IMR-90 (cell line): ENCODE results near the gene ASXL2. TPM values are rescaled to one million over a fixed set of nuclear protein-coding genes. Genes with fewer than 3 reads are reported as not detected.

Source experiments
- ATAC-seq: fragments of 200-7000 bp; cut with Tn5 transposase; 2 replicates; pipeline ENCODE4 v1.9.1; 2020; ENCODE audit warnings: low read depth, mild to moderate bottlenecking, moderate library complexity
- BruUV-seq: library from RNA; stranded (reverse); fragments of 400-500 nt; replicated peaks from 2 replicates; lab custom pipeline; 2021; lab: Mats Ljungman, UMichigan
- CTCF ChIA-PET: fragments of 300-600 bp; formaldehyde crosslinking; extraction: SDS; loops from one replicate; lab custom pipeline; 2021; ENCODE audit warnings: antibody characterized with exemption; lab: Yijun Ruan, JAX
- POLR2A ChIA-PET: fragments of 300-600 bp; sonication (Branson Sonifier 250); formaldehyde crosslinking; loops from one replicate; lab custom pipeline; 2022; ENCODE audit warnings: antibody characterized with exemption; ENCODE audit not compliant: unreplicated experiment; lab: Charles Lee
- DNase-seq: peaks from one replicate; pipeline ENCODE4 v3.0.0; 2013
- H2AFZ ChIP-seq: replicated peaks from 2 replicates; pipeline ENCODE3; 2013; ENCODE audit warnings: low read length, mild to moderate bottlenecking; ENCODE audit not compliant: poor library complexity
- H2AK5ac ChIP-seq: 2 replicates; pipeline ENCODE4 v1.6.1; 2013; ENCODE audit warnings: low read depth, low read length, inconsistent platforms
- H2AK9ac ChIP-seq: replicated peaks from 2 replicates; pipeline ENCODE3; 2013; ENCODE audit warnings: mild to moderate bottlenecking, low read depth, low read length, moderate library complexity; ENCODE audit not compliant: poor library complexity
- H2BK120ac ChIP-seq: 2 replicates; pipeline ENCODE4 v1.6.1; 2013; ENCODE audit warnings: low read depth, low read length, inconsistent platforms
- H2BK15ac ChIP-seq: 3 replicates; pipeline ENCODE4 v1.6.1; 2013; ENCODE audit warnings: low read depth, low read length, inconsistent platforms
- H2BK20ac ChIP-seq: 2 replicates; pipeline ENCODE4 v1.6.1; 2013; ENCODE audit warnings: low read depth, mild to moderate bottlenecking, inconsistent platforms, low read length, moderate library complexity
- H2BK5ac ChIP-seq: 2 replicates; pipeline ENCODE4 v1.6.1; 2013; ENCODE audit warnings: mild to moderate bottlenecking, low read depth, low read length, inconsistent platforms; ENCODE audit not compliant: poor library complexity, severe bottlenecking
- H3K14ac ChIP-seq: replicated peaks from 2 replicates; pipeline ENCODE4 v1.6.1; 2013; ENCODE audit warnings: low read depth, low read length, inconsistent platforms
- H3K18ac ChIP-seq: 2 replicates; pipeline ENCODE4 v1.6.1; 2013; ENCODE audit warnings: low read depth, low read length, control low read depth
- H3K23ac ChIP-seq: 2 replicates; pipeline ENCODE4 v1.6.1; 2013; ENCODE audit warnings: low read depth, low read length, inconsistent platforms
- H3K27ac ChIP-seq: 2 replicates; pipeline ENCODE4 v1.5.1; 2013; ENCODE audit warnings: mild to moderate bottlenecking, control low read depth, low read length; ENCODE audit not compliant: insufficient read depth
- H3K27me3 ChIP-seq: 2 replicates; pipeline ENCODE4 v1.6.1; 2013; ENCODE audit warnings: low read length; ENCODE audit not compliant: control insufficient read depth, insufficient read depth
- H3K36me3 ChIP-seq: 2 replicates; pipeline ENCODE4 v1.6.1; 2013; ENCODE audit warnings: low read length, mixed read lengths; ENCODE audit not compliant: control insufficient read depth, insufficient read depth
- H3K4ac ChIP-seq: 2 replicates; pipeline ENCODE4 v1.6.1; 2013; ENCODE audit warnings: low read depth, low read length, inconsistent platforms
- H3K4me1 ChIP-seq: 2 replicates; pipeline ENCODE4 v1.6.1; 2013; ENCODE audit warnings: low read length, mixed read lengths; ENCODE audit not compliant: control insufficient read depth, insufficient read depth
- H3K4me2 ChIP-seq: 2 replicates; pipeline ENCODE4 v1.6.1; 2013; ENCODE audit warnings: low read depth, mild to moderate bottlenecking, control low read depth, low read length, moderate library complexity
- H3K4me3 ChIP-seq: 2 replicates; pipeline ENCODE4 v1.5.1; 2013; ENCODE audit warnings: low read depth, mild to moderate bottlenecking, control low read depth, low read length, moderate library complexity; ENCODE audit not compliant: insufficient read depth
- H3K56ac ChIP-seq: 2 replicates; pipeline ENCODE4 v1.6.1; 2013; ENCODE audit warnings: low read length, inconsistent platforms; ENCODE audit not compliant: insufficient read depth; ENCODE audit errors: extremely low read depth
- H3K79me1 ChIP-seq, 2 experiments: 2 replicates each; pipeline ENCODE4 v1.6.1; 2013; ENCODE audit warnings: low read length in 2 of 2, inconsistent platforms in 1 of 2, low read depth in 1 of 2
- H3K9ac ChIP-seq: 2 replicates; pipeline ENCODE4 v1.6.1; 2013; ENCODE audit warnings: low read depth, low read length, control low read depth
- H3K9me1 ChIP-seq: 2 replicates; pipeline ENCODE4 v1.6.1; 2013; ENCODE audit warnings: low read length, inconsistent platforms; ENCODE audit not compliant: insufficient read depth
- H3K9me3 ChIP-seq: 2 replicates; pipeline ENCODE4 v1.6.1; 2013; ENCODE audit warnings: low read length; ENCODE audit not compliant: control insufficient read depth, insufficient read depth
- H4K20me1 ChIP-seq: 2 replicates; pipeline ENCODE4 v1.6.1; 2013; ENCODE audit warnings: low read length, inconsistent platforms; ENCODE audit not compliant: insufficient read depth
- H4K5ac ChIP-seq: 2 replicates; pipeline ENCODE4 v1.6.1; 2013; ENCODE audit warnings: mild to moderate bottlenecking, low read depth, low read length, control low read depth
- H4K8ac ChIP-seq, 2 experiments: 2 replicates each; pipeline ENCODE4 v1.6.1; 2013; ENCODE audit warnings: low read depth in 2 of 2, low read length in 2 of 2, control low read depth in 1 of 2, inconsistent platforms in 1 of 2
- H4K91ac ChIP-seq: 2 replicates; pipeline ENCODE4 v1.6.1; 2013; ENCODE audit warnings: low read depth, low read length, inconsistent platforms; ENCODE audit not compliant: insufficient read depth
- MAFK ChIP-seq: IDR thresholded peaks from 2 replicates; pipeline ENCODE4 v1.6.1; 2012; ENCODE audit warnings: low read depth, low read length, improper control_type of control experiment
- NFE2L2 ChIP-seq: fragments of 150-350 bp; IDR thresholded peaks from 2 replicates; pipeline ENCODE4 v1.6.1; 2016; ENCODE audit warnings: low read depth, mild to moderate bottlenecking, low read length
- POLR2A ChIP-seq: IDR thresholded peaks from 2 replicates; pipeline ENCODE4 v1.6.1; 2012; ENCODE audit warnings: mild to moderate bottlenecking, low read depth, low read length
- RAD21 ChIP-seq: IDR thresholded peaks from 2 replicates; pipeline ENCODE4 v1.6.1; 2012; ENCODE audit warnings: low read length, improper control_type of control experiment
- RFX5 ChIP-seq: IDR thresholded peaks from 2 replicates; pipeline ENCODE4 v1.8.0; 2012; ENCODE audit warnings: low read depth, mild to moderate bottlenecking, low read length, moderate library complexity
- SMC3 ChIP-seq: fragments of 150-350 bp; IDR thresholded peaks from 2 replicates; pipeline ENCODE4 v1.6.1; 2016; ENCODE audit warnings: low read depth, mild to moderate bottlenecking, antibody characterized with exemption, low read length, moderate library complexity
- WGBS, 2 experiments: methylation state at CpG; one replicate each; pipeline versions ENCODE4 v1.1.5 to v1.1.7; 2013; ENCODE audit warnings: missing lambda C conversion rate in 2 of 2; ENCODE audit not compliant: insufficient read length in 1 of 2; ENCODE audit errors: extremely low coverage in 2 of 2; 5-methylcytosine and 5-hydroxymethylcytosine counted together
- dilution Hi-C: fragments of 300-500 bp; cut with HindIII; formaldehyde crosslinking; loops from one replicate; pipeline ENCODE4 v1.14.3; 2018; ENCODE audit warnings: low sequenced_read_pairs; ENCODE audit not compliant: unreplicated experiment
- in situ Hi-C: fragments of 300-500 bp; cut with MboI; formaldehyde crosslinking; loops from 3 replicates; pipeline ENCODE4 v1.14.3; 2019; ENCODE audit warnings: low sequenced_read_pairs, inconsistent platforms, mixed read lengths
- intact Hi-C: fragments of 100-400 bp; cut with micrococcal nuclease; formaldehyde crosslinking; loops from 2 replicates; pipeline ENCODE4 v1.10.0; 2022
- polyA plus RNA-seq, 3 experiments: library from polyadenylated mRNA; depleted of rRNA; stranded (reverse); fragments of >200 nt; gene quantifications; 2 replicates each; pipeline ENCODE4 v1.2.3, GENCODE V29; 2012; ENCODE audit warnings: low replicate concordance in 1 of 3
- total RNA-seq: library from RNA; depleted of rRNA; stranded (reverse); fragments of >200 nt; gene quantifications from 2 replicates; pipeline ENCODE4 v1.2.3, GENCODE V29; 2012
- TF ChIP-seq, protein P1 (sequence below): fragments of 150-350 bp; IDR thresholded peaks from 2 replicates; pipeline ENCODE4 v1.6.1; 2016; ENCODE audit warnings: low read depth, mild to moderate bottlenecking, low read length, moderate library complexity, borderline replicate concordance
- TF ChIP-seq, protein P2 (sequence below): fragments of 150-350 bp; IDR thresholded peaks from 2 replicates; pipeline ENCODE4 v1.6.1; 2017; ENCODE audit warnings: mild to moderate bottlenecking, antibody characterized with exemption, low read length, low read depth

ASXL2 gene
- total and polyA plus RNA-seq, 2 of the 4 experiments (the other 2 are of a cell fraction) = 5.3 to 8.1 TPM

DNA sequence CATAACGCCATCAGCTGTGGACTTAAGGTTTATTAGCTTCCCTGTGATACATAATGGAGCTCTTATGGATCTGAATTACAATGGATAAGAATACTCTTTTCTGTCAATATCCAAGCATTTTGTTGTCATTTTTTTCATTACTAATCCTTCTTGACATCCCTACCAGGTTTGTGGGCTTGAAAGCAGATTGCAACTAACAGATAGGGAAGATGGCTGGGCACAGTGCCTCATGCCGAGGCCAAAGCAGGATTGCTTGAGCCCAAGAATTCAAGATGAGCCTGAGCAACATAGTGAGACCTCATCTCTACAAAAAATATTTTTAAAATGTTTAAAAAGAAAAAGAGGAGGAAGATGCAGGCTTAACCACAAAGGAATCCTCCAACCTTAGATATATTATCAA is 42.4 kb downstream of the ASXL2 start:
- Histone ChIP-seq H3K9ac (no peak overlapping the region), H3K18ac (no peak overlapping the region), H3K27me3 (no peaks in the 10 kb centered on the region), H2AFZ (no peak overlapping the region), H3K9me3 (0 out of 2 replicates have a peak, but pooled peaks cover 6% of the 10 kb centered on the region), H4K20me1 (no peaks in the 10 kb centered on the region; the same call in 1 of the 2 replicates), H2BK120ac (no peak overlapping the region), H4K91ac (no peak overlapping the region), H3K9me1 (peaks cover 3% of the 10 kb centered on the region; the same call in 1 of the 2 replicates), H3K4me3 (no peak overlapping the region), H4K5ac (no peak overlapping the region), H3K56ac (no peak overlapping the region), H3K36me3 (peaks cover 3% of the 10 kb centered on the region), H3K14ac (no peak overlapping the region), H2BK20ac (no peak overlapping the region; the same call in 1 of the 2 replicates), H3K4me2 (no peak overlapping the region), H2AK5ac (no peak overlapping the region; the same call in 1 of the 2 replicates), H3K4me1 (peaks cover 2% of the 10 kb centered on the region), H3K79me1 (peaks cover 19 to 46% of the 10 kb centered on the region in 2 experiments), H2BK15ac (no peak overlapping the region), H3K23ac (no peak overlapping the region), H3K4ac (no peak overlapping the region), H2AK9ac (no peak overlapping the region), H3K27ac (no peak overlapping the region), H4K8ac (no peak overlapping the region), H2BK5ac (no peak overlapping the region)
- in situ Hi-C loops = no loop called here
- BruUV-seq = no TSS peak
- ATAC-seq = no peak
- ChIA-PET POLR2A (no interaction called here), CTCF (no interaction called here)
- no CpG with 5 or more reads among the region's 2 CpGs for WGBS, 2 experiments
- intact Hi-C loops = no loop called here
- dilution Hi-C loops = no loop called here
- TF ChIP-seq MAFK (no peak), POLR2A (no peak), SMC3 (no peak), NFE2L2 (no peak), RAD21 (no peak), RFX5 (no peak)
- TF ChIP-seq, protein P1, sequence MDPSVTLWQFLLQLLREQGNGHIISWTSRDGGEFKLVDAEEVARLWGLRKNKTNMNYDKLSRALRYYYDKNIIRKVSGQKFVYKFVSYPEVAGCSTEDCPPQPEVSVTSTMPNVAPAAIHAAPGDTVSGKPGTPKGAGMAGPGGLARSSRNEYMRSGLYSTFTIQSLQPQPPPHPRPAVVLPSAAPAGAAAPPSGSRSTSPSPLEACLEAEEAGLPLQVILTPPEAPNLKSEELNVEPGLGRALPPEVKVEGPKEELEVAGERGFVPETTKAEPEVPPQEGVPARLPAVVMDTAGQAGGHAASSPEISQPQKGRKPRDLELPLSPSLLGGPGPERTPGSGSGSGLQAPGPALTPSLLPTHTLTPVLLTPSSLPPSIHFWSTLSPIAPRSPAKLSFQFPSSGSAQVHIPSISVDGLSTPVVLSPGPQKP = no peak
- TF ChIP-seq, protein P2, sequence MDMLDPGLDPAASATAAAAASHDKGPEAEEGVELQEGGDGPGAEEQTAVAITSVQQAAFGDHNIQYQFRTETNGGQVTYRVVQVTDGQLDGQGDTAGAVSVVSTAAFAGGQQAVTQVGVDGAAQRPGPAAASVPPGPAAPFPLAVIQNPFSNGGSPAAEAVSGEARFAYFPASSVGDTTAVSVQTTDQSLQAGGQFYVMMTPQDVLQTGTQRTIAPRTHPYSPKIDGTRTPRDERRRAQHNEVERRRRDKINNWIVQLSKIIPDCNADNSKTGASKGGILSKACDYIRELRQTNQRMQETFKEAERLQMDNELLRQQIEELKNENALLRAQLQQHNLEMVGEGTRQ = no peak
- no peak for DNase-seq
